H1 (cell line): ENCODE data around the gene FGF14. TPM values are rescaled to one million over a fixed set of nuclear protein-coding genes. Genes with fewer than 3 reads are reported as not detected.

Source experiments
- CHD7 ChIP-seq: fragments of 300-600 bp; sonication (generic); IDR thresholded peaks from 2 replicates; pipeline ENCODE4 v1.7.1; 2012; ENCODE audit warnings: low read length, moderate library complexity, mild to moderate bottlenecking, inconsistent platforms; ENCODE audit not compliant: insufficient replicate concordance
- EZH2 ChIP-seq: fragments of 200-600 bp; sonication (generic); IDR thresholded peaks from 2 replicates; pipeline ENCODE4 v1.7.1; 2012; ENCODE audit warnings: low read depth, mild to moderate bottlenecking, moderate library complexity, low read length, inconsistent platforms; ENCODE audit not compliant: severe bottlenecking
- HDAC2 ChIP-seq, 2 experiments: fragments of 300-600 bp in 1 of 2; sonication (generic) in 1 of 2; IDR thresholded peaks; 2 replicates each; pipeline ENCODE4 v1.6.1; 2011 to 2012; ENCODE audit warnings: low read depth in 2 of 2, low read length in 2 of 2, mild to moderate bottlenecking in 2 of 2, moderate library complexity in 2 of 2, borderline replicate concordance in 1 of 2, inconsistent platforms in 1 of 2
- HDAC6 ChIP-seq: IDR thresholded peaks from one replicate; pipeline ENCODE4 v1.7.1; 2012; ENCODE audit warnings: low read depth, mild to moderate bottlenecking, inconsistent platforms, low read length, moderate library complexity
- MAX ChIP-seq: IDR thresholded peaks from 2 replicates; pipeline ENCODE4 v1.6.1; 2012; ENCODE audit warnings: inconsistent platforms
- PHF8 ChIP-seq: fragments of 200-600 bp; sonication (generic); conservative IDR thresholded peaks from 2 replicates; pipeline ENCODE4 v1.7.1; 2012; ENCODE audit warnings: low read depth, mild to moderate bottlenecking, inconsistent platforms, low read length, moderate library complexity
- RAD21 ChIP-seq, 2 experiments: IDR thresholded peaks in 1 of 2; conservative IDR thresholded peaks in 1 of 2; 2 replicates each; pipeline ENCODE4 v1.6.1; 2011; ENCODE audit warnings: low read depth in 2 of 2, low read length in 2 of 2, improper control_type of control experiment in 1 of 2, inconsistent platforms in 1 of 2, mild to moderate bottlenecking in 1 of 2, moderate library complexity in 1 of 2
- SP1 ChIP-seq: IDR thresholded peaks from 2 replicates; pipeline ENCODE4 v1.6.1; 2011; ENCODE audit warnings: low read depth, low read length
- USF2 ChIP-seq: IDR thresholded peaks from 2 replicates; pipeline ENCODE4 v1.6.1; 2011; ENCODE audit warnings: low read length, improper control_type of control experiment
- polyA plus RNA-seq, 7 experiments: library from polyadenylated mRNA; depleted of rRNA in 3 of 7; stranded (reverse) in 5 of 7; unstranded in 2 of 7; fragments of >200 nt in 5 of 7; fragments of 200-250 nt in 2 of 7; gene quantifications; 1 replicate in 5 of 7; 2 replicates in 1 of 7; 4 replicates in 1 of 7; pipeline versions ENCODE4 v1.2.1 to v1.2.3, GENCODE V29; 2011 to 2013; ENCODE audit warnings: missing spikeins in 2 of 7, mixed read lengths in 2 of 7
- total RNA-seq: library from RNA; stranded (reverse); fragmentation: NEBNext Ultra II Directional; extraction: Animal tissue kit (Norgen Biotek cat#: 25700); gene quantifications from 2 replicates; pipeline ENCODE4 v1.2.1, GENCODE V29; 2021

The FGF14 gene
- total and polyA plus RNA-seq, 2 of the 8 experiments (the other 6 are each of a cell fraction or from before 2014, with no cell fraction given), result 0.05 to 0.58 TPM

GRCh38 chr13:102251817-102252216 lies 150.0 kb downstream of the FGF14 start (continued):
- TF ChIP-seq CHD7 (no peak), HDAC6 (no peak), RAD21 (IDR thresholded peaks at IDR 0.05 in 1 of 2, conservative IDR thresholded peaks at IDR 0.05 in 1 of 2; ENCODE audit: low read depth in 2 of 2, low read length in 2 of 2) (no peak), HDAC2 (IDR thresholded peaks at IDR 0.05; ENCODE audit: borderline replicate concordance in 1 of 2, low read depth in 2 of 2, low read length in 2 of 2) (no peak), SP1 (no peak), EZH2 (no peak), USF2 (no peak), PHF8 (no peak), MAX (no peak)
